ENCODE results near the gene PNPLA6. TPM values are rescaled to one million over a fixed set of nuclear protein-coding genes. Genes with fewer than 3 reads are reported as not detected.

Gene PNPLA6
- total and polyA plus RNA-seq, 9 of the 15 experiments (the other 6 are each of a cell fraction or from before 2014, with no cell fraction given) = 0.07 to 30.2 (median 8.3) TPM

GRCh38 chr19:7562646-7563393 is 27.3 kb downstream of the PNPLA6 start (continued):
- TF ChIP-seq CEBPZ (IDR thresholded peaks at IDR 0.05; ENCODE audit: borderline replicate concordance, low read depth, low read length) (no peak), CREB1 (IDR thresholded peaks at IDR 0.05) (no peak), CREB1 (CRISPR knock-in tag; IDR thresholded peaks at IDR 0.05) (peak; percentile 84), HDGF (IDR thresholded peaks at IDR 0.05) (no peak), SIN3A (IDR thresholded peaks at IDR 0.05; ENCODE audit: borderline replicate concordance in 2 of 2, control insufficient read depth in 1 of 2, low read depth in 2 of 2, low read length in 2 of 2) (peak; percentile 98 to 99), ZNF431 (CRISPR knock-in tag; IDR thresholded peaks at IDR 0.05) (peak; percentile 88), HOMEZ (CRISPR knock-in tag; IDR thresholded peaks at IDR 0.05) (no peak), ZNF589 (CRISPR knock-in tag; IDR thresholded peaks at IDR 0.05; ENCODE audit: low read depth) (peak; percentile 91; the same call in 1 of the 2 replicates), DDX20 (tag; IDR thresholded peaks at IDR 0.05; ENCODE audit: low read depth) (peak; percentile 56; the same call in 1 of the 2 replicates), PPARD (CRISPR knock-in tag; IDR thresholded peaks at IDR 0.05) (no peak), MYBL2 (IDR thresholded peaks at IDR 0.05; ENCODE audit: low read depth) (no peak), MYBL2 (CRISPR knock-in tag; IDR thresholded peaks at IDR 0.05; ENCODE audit: borderline replicate concordance) (peak; percentile 67; the same call in 1 of the 2 replicates), BCL6 (CRISPR knock-in tag; IDR thresholded peaks at IDR 0.05) (0 out of 2 replicates have a peak, but pooled peaks have one; percentile 54), HDAC2 (IDR thresholded peaks at IDR 0.05) (peak; percentile 90), ZBTB1 (CRISPR knock-in tag; IDR thresholded peaks at IDR 0.05; ENCODE audit: borderline replicate concordance, low read depth) (peak; percentile 96), HDAC8 (tag; IDR thresholded peaks at IDR 0.05) (0 out of 2 replicates have a peak, but pooled peaks have one; percentile 30), KAT8 (IDR thresholded peaks at IDR 0.05; ENCODE audit: low read depth) (no peak), JUN (IDR thresholded peaks at IDR 0.05; ENCODE audit: borderline replicate concordance, low read depth, low read length) (no peak), JUN (CRISPR knock-in tag; IDR thresholded peaks at IDR 0.05; ENCODE audit: borderline replicate concordance) (peak; percentile 98), ZNF224 (CRISPR knock-in tag; IDR thresholded peaks at IDR 0.05) (peak; percentile 99)
- TF ChIP-seq, protein P1, sequence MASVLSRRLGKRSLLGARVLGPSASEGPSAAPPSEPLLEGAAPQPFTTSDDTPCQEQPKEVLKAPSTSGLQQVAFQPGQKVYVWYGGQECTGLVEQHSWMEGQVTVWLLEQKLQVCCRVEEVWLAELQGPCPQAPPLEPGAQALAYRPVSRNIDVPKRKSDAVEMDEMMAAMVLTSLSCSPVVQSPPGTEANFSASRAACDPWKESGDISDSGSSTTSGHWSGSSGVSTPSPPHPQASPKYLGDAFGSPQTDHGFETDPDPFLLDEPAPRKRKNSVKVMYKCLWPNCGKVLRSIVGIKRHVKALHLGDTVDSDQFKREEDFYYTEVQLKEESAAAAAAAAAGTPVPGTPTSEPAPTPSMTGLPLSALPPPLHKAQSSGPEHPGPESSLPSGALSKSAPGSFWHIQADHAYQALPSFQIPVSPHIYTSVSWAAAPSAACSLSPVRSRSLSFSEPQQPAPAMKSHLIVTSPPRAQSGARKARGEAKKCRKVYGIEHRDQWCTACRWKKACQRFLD (CRISPR knock-in tag; IDR thresholded peaks at IDR 0.05) = peak; percentile 99
- TF ChIP-seq, protein P2, sequence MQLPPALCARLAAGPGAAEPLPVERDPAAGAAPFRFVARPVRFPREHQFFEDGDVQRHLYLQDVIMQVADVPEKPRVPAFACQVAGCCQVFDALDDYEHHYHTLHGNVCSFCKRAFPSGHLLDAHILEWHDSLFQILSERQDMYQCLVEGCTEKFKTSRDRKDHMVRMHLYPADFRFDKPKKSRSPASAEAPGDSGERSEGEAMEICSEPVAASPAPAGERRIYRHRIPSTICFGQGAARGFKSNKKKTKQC (CRISPR knock-in tag; IDR thresholded peaks at IDR 0.05) = peak; percentile 100
